GM10266 (cell line): ENCODE data around the gene PRSS38.

ENCODE experiments used
- DNase-seq: peaks from one replicate; pipeline ENCODE4 v3.0.0; 2012; ENCODE audit errors: extremely low spot score
- TF ChIP-seq, protein P1 (sequence below): IDR thresholded peaks from 2 replicates; pipeline ENCODE4 v1.5.1; 2012; ENCODE audit warnings: mild to moderate bottlenecking, low read depth; ENCODE audit not compliant: control insufficient read depth, insufficient read depth; ENCODE audit errors: missing control alignments

Gene PRSS38

DNA sequence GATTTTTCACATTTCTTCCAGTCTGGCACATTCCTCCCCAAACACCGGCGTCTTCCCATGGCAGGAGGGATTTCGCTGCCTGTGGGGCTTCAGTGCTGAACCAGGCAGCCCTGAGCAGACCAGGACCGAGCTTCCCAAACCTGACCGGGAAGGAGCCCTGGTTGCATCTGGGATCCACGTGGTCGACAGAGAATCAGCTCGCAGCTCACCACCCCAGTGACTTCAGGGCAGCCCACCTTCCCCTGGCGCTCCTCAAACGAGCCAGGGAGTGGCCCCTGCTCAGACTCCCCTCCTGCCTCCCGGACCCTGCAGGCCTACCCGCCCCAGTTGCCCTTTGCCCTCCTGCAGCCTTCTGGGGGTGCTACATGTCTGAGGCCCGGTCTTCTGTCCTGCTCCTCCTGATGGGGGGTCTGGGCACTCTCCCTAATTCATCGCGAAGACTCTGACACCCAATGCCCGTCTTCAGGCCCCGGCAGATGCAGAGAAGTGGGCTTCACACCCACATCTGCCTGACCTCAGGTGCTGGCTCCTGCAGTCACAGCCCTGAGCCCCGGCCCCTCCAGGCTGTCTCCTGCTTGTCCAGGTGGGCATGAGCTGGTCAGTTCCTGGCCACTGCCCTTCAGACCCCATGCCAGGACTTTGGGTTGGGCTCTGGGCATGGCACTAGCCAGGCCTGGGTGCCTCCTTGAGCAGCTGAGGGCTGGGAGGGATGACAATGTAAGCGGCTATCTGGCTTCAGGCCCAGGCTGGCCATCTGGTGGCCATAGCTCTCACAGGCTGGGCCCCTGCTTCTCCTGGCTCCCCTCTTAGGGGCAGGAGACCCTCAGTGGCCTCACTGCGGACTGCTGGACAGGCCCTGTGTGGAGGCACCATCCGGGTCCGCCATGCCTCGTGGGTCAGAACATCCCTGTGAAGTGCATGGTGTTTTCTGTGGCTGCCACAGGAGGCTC lies 26.1 kb upstream of the PRSS38 start:
- TF ChIP-seq, protein P1, sequence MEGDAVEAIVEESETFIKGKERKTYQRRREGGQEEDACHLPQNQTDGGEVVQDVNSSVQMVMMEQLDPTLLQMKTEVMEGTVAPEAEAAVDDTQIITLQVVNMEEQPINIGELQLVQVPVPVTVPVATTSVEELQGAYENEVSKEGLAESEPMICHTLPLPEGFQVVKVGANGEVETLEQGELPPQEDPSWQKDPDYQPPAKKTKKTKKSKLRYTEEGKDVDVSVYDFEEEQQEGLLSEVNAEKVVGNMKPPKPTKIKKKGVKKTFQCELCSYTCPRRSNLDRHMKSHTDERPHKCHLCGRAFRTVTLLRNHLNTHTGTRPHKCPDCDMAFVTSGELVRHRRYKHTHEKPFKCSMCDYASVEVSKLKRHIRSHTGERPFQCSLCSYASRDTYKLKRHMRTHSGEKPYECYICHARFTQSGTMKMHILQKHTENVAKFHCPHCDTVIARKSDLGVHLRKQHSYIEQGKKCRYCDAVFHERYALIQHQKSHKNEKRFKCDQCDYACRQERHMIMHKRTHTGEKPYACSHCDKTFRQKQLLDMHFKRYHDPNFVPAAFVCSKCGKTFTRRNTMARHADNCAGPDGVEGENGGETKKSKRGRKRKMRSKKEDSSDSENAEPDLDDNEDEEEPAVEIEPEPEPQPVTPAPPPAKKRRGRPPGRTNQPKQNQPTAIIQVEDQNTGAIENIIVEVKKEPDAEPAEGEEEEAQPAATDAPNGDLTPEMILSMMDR = no peak
- DNase-seq = no peak

DNA sequence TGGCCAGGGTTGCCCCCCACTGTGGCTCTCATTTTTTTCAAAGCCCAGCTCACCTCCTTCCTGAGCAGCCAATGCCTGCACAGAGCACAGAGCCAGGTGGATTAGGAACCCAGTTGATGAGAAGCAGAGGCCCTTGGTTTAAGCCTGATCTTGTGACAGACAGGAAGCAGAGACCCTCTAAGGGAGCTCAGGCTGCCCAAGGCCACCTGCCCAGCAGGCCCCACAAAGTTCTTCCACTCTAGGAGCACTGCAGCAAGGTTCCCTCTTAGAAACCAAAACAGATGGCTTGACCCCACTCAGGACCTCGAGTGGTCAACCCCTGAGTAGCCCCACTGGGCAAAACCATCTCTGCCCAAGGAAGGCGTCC lies 25.5 kb upstream of the PRSS38 start:
- TF ChIP-seq, protein P1 = no peak
- DNase-seq = no peak

DNA sequence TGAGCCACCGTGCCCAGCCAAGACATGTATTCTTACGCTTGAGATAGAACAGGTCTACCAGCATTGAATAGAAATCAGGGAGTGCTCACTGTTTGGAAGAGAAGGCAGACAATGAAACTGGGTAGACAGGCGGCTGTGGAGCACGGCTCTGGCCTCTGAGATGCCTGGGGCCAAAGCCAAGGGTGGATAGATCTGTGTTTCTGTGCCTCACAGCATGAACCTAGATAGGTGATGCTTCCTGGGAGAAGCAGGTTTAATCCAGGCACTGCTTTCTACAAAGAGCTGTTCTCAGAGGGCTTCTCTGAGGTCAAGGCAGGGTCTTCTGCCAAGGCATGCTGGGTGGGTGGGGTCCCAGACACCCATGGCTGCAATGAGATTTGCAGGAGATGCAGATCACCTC lies 24.6 kb upstream of the PRSS38 start:
- no peak for DNase-seq
- TF ChIP-seq, protein P1 = no peak

GRCh38 chr1:227791425-227792143 lies 23.9 kb upstream of the PRSS38 start:
- TF ChIP-seq, protein P1 = no peak

DNA sequence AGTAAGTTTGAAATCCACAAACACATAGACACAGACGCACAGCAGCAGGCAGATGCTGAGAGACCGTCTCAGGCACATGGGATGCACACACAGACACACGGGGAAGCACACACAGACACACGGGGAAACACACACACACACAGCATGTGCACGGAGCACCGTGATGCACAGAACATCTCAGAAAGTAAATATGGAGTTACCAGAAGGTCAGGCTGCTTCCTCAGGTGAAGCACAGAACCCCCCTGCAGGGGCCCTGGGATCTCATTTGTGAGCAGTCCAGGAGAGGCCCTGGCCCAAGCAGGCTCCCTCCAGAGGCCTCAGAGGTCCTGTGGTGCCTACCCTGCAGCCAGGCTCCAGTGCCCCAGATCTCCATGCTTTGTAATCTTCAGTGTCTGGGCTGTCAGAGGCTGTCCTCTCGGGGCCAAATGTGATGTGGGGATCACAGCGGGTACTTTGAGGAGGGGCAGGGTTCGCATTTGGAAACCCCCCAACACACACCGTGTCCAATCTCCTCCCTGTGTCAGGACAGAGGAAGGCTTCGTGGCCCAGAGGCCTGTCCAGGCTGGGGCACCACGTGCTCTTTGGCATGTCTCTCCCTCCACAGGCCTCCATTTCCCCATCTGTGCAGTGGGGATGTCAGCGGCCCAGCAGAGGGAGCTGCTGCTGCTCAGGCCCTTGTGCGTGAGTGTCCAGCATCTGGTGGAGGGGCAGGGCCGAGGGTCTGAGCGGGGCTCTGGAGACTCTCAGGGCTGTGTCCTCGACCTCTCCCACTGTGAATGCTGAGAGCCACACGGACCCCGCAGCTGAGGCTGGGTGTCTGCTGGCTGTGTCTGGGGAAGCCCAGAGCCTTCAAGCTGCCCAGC lies 23.0 kb upstream of the PRSS38 start:
- TF ChIP-seq, protein P1 = peak; percentile 10
- no peak for DNase-seq

More at GRCh38 chr1:227791425-227792143, 23.9 kb upstream of the PRSS38 start:
- DNase-seq = no peak

- TF ChIP-seq, protein P1 = no peak
- no peak for DNase-seq
Measured at GRCh38 chr1:227793079-227793947, 22.2 kb upstream of the PRSS38 start.
